ENCODE results near the gene BTBD16. TPM values are rescaled to one million over a fixed set of nuclear protein-coding genes. Genes with fewer than 3 reads are reported as not detected.

The BTBD16 gene
- total and polyA plus RNA-seq, 10 of the 15 experiments (the other 5 are each of a cell fraction or from before 2014, with no cell fraction given), result 0.11 TPM; not detected in 9

- Histone ChIP-seq H3K9me3 (replicated peaks; ENCODE audit: control insufficient read depth, insufficient read depth, low read length) (no peaks in the 10 kb centered on the region), H2AFZ (ENCODE audit: control insufficient read depth, low read depth, low read length) (no peak overlapping the region)
Observed at GRCh38 chr10:122254831-122255230, 16.3 kb upstream of the BTBD16 start.

More at GRCh38 chr10:122254831-122255230, 16.3 kb upstream of the BTBD16 start:
- no peaks in the 10 kb centered on the region for H4K20me1 ChIP-seq (ENCODE audit: control insufficient read depth, insufficient read depth)
- no peak for FAIRE-seq
- WGBS (ENCODE audit: insufficient coverage, insufficient replicate concordance, low lambda C conversion rate, missing lambda C conversion rate), result 32% methylated on average over 5 of the region's 5 CpGs
- no peaks in the 10 kb centered on the region for H3K79me2 ChIP-seq (ENCODE audit: control insufficient read depth, insufficient read depth, low read length)
- POLR2A ChIA-PET, result no interaction called here
- TF ChIP-seq CEBPB (IDR thresholded peaks at IDR 0.05; ENCODE audit: borderline replicate concordance in 1 of 2, low read depth in 2 of 2, low read length in 2 of 2), result no peak
- no peak for TF ChIP-seq IKZF2 (IDR thresholded peaks at IDR 0.05)
- no peak for TF ChIP-seq RAD51 (IDR thresholded peaks at IDR 0.05)
- no peak for TF ChIP-seq RUNX3 (IDR thresholded peaks at IDR 0.05; ENCODE audit: low read length)
- TF ChIP-seq RFX5 (IDR thresholded peaks at IDR 0.05; ENCODE audit: low read depth, low read length), result no peak
- TF ChIP-seq IRF5 (IDR thresholded peaks at IDR 0.05; ENCODE audit: borderline replicate concordance), result no peak
- no peak for TF ChIP-seq PRDM15 (CRISPR knock-in tag; IDR thresholded peaks at IDR 0.05)
- no peak for TF ChIP-seq ZZZ3 (IDR thresholded peaks at IDR 0.05; ENCODE audit: control insufficient read depth, insufficient read length, low read depth)
- H3K9ac ChIP-seq (ENCODE audit: control insufficient read depth, insufficient read depth, low read length), result no peak overlapping the region
- no peak overlapping the region for H3K4me2 ChIP-seq (ENCODE audit: control insufficient read depth, insufficient read depth)
- CTCF ChIA-PET, result interaction anchor here (1.5 kb wide), 1 partner anchor 13 kb away, joined by 4 read pairs; no protein-coding TSS in a partner anchor
- DNase-seq (ENCODE audit: low read depth, low spot score), result no peak
- H3K36me3 ChIP-seq (ENCODE audit: control insufficient read depth in 2 of 2, insufficient read depth in 2 of 2, low read length in 1 of 2), result no peaks in the 10 kb centered on the region
- H3K27me3 ChIP-seq (replicated peaks in 1 of 2; ENCODE audit: control insufficient read depth in 2 of 2, insufficient read depth in 2 of 2, low read length in 1 of 2), result no peaks in the 10 kb centered on the region; a peak in 1 of 4 replicates
- no peak overlapping the region for H3K4me3 ChIP-seq
- no peak for ATAC-seq
- in situ Hi-C loops (cut with MboI), result no loop called here
- intact Hi-C loops (cut with micrococcal nuclease; ENCODE audit: unreplicated experiment), result no loop called here
- no TSS peak for BruUV-seq (replicated peaks)
- RAD21 ChIA-PET (ENCODE audit: unreplicated experiment), result no interaction called here
- no peaks in the 10 kb centered on the region for H3K4me1 ChIP-seq (ENCODE audit: control insufficient read depth, insufficient read depth, low read length)
- no peak overlapping the region for H3K27ac ChIP-seq (ENCODE audit: control insufficient read depth, insufficient read depth)
- SMC1A ChIA-PET (ENCODE audit: uncharacterized antibody, unreplicated experiment), result no interaction called here
